ENCODE measurements around the gene UNC119B.
"Not testable (repeated sequence)": the region's sequence is repeated elsewhere in the genome, so short reads cannot be mapped to it uniquely, and the experiment has no call there.

UNC119B gene

DNA sequence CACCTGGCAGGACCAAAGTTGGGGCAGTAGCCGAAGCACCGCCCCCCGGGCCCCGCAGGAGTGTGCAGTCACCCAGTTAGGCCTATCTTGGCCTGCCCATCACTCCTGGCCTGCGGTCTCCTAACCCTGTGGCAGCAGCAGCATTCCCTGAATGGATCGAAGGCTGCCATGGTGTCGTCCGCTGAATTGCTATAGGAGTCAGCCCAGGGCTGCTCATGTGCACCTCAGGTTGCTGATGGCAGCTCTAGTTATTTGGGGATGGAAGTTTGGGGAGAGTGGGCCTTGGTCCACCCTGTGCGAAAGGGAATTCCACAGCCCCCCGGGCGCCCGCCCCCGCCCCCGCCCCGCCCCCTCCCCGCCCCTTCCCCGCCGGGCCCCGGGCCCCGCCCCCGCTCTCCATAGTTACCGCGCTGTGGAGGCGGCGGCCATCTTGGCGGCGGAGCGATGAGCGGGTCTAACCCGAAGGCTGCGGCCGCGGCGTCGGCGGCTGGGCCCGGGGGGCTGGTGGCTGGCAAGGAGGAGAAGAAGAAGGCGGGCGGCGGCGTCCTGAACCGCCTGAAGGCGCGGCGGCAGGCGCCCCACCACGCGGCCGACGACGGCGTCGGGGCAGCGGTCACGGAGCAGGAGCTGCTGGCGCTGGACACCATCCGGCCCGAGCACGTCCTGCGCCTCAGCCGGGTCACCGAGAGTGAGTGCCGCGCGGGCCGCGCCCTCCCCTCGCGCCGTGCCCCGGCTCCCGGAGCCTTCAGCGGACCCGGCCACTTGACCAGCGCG lies at the start of gene UNC119B:
TSS of gene UNC119B (plus strand) at position 428 of the 774 bp plus-strand sequence. CDS start at position 445, 17 bp downstream.
- no peak for FAIRE-seq

DNA sequence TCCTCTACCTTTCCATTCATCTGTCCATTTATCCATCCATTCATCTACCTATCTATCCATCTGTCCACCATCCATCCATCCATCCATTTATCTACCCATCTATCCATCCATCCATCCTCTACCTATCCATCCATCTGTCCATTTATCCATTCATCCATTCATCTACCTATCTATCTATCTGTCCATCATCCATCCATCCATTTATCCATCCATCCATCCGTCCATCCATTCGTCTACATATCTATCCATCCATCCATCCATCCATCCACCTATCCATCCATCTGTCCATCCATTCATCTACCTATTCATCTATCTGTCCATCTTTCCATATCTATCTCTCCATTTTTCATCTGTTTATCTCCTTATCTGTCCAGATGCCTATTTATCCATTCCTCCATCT lies 48.8 kb upstream of the UNC119B start:
- no peak for FAIRE-seq

DNA sequence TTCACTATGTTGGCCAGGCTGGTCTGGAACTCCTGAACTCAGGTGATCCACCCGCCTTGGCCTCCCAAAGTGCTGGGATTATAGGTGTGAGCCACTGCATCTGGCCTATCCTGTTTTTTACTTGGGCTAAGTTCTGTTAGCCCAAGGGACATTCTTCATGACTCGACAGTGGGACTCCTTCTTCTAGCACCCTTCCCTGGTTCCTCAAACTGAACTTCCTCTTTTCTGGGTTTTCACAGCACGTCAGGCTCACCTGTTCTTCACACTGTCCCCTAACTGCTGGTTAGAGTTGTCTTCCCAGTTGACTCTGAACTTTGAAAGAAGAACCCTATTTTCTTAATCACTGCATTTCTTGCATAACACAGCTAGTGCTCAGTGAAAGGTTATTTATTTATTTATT lies 47.4 kb upstream of the UNC119B start:
- FAIRE-seq: no peak

DNA sequence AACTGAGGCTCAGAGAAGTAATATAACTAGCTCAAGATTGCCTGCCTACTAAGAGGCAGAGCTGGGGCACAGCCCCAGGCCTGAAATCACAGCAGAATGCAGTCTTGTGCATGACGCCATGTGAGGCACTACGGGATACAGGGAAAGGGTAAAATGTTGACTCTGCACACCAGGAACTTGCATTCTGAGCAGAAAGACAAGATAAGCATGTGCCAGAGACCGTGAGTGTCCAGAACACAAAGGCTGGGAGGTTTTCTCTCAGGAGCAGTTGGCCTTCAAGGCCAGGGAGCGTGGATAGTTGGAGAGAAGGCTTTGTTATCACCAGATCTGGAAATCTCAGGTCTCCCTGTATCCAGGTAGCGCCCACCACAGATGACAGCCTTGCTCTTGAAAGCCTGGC lies 46.5 kb upstream of the UNC119B start:
- FAIRE-seq: no peak

DNA sequence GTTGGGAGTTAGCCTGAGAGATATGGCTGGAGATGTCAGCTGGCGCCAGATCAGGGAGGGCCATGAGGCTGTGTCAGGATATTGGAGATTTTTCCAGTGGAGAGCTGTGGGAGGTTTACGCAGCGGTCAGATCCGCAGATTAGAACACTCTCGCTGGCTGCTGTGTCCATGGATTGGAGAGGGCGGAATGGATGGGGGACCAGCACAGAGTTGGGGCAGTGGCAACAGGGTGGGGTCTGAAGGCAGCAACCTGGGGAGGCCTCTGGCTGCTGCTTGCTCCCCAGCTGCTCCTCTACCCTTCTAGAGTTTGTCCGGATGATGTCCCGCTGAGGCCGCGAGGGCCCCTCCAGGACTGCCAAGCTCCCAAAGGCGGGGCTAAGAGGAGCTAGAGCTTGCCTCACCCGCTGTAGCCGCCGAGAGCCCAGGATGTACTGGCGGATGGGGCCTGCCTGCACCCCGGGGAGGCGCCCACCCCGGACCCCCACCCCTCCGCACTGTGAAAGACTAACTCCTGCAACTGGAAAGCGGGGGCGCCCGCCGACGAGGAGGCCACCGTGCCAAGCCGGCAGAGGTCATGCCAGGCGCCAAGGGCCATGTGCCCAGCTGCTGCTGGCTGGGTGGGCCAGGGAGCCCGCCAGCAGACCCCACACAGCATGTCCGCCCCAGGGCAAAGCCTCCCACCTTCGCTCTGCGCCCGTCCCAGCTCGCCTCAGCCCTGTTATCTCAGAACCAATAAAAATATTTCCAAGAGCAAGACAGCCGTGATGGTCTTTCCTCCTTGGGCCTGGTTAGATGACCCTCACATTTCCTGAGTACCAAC lies 43.5 kb upstream of the UNC119B start:
- FAIRE-seq: no peak

DNA sequence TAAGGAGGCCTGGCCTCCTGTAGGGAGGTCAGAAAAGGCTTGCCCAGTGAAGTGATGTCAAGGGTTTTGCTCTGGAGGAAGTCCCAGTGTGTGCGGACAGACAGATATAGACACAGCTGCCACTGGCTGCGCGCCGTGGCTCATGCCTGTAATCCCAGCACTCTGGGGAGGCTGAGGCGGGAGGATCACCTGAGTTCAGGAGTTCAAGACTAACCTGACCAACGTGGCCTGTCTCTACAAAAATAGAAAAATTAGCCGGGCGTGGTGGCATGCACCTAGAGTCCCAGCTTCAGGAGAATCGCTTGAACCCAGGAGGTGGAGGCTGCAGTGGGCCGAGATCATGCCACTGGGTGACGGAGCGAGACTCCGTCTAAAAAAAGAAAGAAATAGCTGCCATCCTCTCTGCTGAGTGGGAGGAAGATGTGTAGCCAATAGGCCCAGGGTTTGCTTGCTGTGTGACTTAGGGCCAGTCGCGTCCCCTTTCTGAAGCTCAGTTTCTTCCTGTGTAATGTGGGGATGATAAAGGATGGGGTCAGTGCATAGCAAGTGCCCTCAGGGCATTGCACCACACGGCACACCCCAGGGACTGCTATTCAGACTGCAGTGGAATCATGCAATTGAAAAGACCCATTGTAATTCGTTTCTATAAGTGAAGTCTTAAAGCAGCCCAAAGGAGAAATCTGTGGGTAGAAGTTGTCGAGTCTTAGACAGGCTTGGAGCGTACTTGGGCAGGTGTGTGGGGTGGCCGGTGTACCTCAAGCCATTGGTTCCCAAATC lies 42.0 kb upstream of the UNC119B start:
- FAIRE-seq: no peak

DNA sequence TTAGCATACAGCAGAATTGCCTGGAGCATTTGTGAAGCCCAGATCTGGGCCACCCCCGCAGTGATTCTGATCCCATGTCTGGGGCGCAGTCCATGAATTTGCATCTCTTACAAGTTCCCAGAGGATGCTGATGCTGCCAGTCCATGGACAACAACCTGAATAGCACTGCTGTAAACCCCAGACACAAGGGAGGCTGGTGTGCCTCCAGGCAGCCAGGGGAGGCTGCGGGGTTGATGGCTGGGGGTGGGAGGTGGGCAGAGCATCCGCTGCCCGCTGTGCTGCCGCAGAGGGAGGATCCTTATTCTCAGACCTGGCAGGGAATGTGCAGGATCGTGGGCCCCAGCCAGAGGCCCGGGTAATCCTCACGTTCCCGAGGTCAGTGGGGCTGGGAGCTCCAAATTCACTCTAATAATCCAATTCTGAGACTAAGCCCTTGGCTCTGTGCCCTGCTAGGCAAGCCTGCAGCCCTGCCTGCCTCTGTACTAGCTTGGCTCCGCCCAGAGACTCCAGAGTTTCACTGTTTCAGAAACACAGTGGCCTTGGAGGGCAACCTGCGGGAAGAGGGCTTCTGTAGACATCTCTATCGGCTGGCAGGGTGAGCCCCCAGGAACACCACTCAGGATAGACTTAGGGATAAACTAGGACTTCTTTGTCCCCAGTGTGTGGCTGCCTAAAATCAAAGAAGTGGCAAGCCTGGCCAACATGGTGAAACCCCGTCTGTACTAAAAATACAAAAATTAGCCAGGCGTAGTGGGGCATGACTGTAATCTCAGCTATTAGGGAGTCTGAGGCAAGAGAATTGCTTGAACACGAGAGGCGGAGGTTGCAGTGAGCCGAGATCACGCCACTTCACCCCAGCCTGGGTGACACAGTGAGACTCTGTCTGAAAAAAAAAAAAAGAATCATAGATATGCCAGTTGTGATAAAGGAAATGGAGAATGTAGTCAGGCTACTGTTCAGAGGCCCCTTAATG lies 41.1 kb upstream of the UNC119B start:
- no peak for FAIRE-seq

DNA sequence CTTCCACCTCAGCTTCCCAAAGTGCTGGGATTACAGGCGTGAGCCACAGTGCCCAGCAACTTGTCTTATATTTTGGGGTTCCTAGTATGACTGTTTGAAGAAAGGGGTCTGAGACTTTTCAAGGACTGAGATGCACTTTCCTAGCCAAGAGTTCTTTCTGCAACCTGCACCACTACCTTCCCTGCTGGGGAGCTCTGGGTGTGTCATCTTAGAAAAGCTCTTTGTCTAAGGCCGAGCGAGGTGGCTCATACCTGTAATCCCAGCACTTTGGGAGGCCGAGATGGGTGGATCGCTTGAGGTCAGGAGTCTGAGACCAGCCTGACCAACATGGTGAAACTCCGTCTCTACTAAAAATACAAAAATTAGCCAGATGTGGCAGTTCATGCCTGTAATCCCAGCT lies 40.0 kb upstream of the UNC119B start:
- not testable (repeated sequence) for FAIRE-seq

DNA sequence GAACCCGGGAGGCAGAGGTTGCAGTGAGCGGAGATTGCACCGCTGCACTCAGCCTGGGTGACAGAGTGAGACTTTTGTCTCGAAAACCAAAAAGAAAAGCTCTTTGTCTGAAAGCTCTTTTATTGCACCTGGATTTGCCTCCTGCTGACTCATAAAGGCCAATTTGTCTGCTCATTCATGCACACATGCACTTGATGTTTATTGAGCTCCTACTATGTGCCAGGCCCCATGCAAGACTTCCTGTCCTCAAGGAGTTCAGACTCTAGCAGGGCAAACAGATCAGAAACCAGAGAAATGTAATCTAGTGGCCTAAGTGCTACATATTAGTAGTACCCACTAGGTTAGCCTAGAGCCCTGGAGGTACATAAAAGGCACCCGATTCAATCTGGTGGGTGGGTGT lies 39.6 kb upstream of the UNC119B start:
- FAIRE-seq: no peak

DNA sequence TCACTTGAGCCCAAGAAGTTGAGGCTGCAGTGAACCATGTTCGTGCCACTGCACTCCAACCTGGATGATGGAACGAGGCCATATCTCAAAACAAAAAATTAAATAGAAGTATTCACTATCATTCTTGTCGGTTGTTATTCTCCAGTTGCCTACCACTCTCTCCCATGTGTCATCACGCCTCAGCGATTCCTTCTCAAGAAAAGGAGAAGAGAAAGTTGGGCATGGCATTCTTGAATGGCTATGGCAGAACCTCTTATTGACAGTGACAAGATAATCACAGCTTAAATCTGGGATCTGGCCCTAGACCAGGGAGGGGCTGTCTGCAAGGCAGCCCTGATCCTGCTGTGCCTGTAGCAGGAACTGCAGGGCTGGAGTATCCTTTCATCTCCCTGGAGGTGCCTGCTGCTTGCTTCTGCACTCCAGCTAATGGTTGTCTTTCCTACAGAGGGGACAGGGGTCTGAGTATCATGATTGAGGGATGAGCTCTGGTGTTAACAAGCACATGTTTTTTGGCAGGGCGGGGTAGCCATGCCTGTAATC lies 36.1 kb upstream of the UNC119B start:
- FAIRE-seq: no peak

DNA sequence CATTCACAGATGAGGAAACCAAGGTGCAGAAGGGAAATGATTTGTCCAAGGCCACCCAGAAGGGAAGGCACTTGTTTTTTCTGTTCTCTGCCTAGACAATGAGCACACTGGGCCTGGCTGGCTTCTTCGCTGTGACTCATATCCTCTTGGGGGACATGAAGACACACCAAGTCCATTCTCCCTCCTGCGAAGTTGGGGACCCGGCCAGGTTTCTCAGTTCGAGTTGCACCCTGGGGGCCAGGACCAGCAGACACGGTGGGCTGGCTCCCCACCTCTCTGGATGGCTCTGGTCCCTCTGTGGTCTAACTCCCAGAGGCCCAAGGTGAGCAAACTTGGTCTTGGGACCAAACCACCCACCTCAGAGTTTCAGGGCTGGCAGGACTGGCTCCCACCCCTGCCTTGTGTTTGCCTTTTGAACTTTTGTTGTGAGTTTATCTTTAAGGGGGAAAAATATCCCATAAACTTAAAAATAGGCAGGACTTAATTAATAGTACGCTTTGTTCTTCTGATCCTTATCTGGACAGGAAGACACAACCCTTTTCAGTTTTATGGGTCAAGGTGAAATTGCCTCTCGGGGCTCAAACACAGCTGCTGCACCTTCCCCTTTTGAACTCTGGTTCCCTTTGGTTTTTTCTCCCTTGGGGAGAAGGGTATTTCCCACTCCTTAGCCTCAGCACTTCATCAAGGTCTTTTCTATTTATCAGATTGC lies 32.3 kb upstream of the UNC119B start:
- no peak for FAIRE-seq

DNA sequence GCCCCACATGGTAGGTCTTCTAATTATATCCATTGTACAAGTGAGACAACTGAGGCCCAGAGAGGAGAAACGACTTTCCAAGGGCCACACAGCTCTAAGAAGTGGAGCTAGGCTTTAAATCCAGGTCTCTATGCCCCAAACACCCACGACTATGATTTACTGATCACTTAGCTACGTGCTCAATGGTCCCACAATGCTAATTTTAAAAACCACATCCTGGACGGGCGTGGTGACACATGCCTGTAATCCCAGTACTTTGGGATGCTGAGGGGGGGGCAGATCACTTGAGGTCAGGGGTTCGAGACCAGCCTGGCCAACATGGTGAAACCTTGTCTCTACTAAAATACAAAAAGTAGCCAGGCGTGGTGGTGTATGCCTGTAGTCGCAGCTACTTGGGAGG lies 31.7 kb upstream of the UNC119B start:
- FAIRE-seq: no peak

DNA sequence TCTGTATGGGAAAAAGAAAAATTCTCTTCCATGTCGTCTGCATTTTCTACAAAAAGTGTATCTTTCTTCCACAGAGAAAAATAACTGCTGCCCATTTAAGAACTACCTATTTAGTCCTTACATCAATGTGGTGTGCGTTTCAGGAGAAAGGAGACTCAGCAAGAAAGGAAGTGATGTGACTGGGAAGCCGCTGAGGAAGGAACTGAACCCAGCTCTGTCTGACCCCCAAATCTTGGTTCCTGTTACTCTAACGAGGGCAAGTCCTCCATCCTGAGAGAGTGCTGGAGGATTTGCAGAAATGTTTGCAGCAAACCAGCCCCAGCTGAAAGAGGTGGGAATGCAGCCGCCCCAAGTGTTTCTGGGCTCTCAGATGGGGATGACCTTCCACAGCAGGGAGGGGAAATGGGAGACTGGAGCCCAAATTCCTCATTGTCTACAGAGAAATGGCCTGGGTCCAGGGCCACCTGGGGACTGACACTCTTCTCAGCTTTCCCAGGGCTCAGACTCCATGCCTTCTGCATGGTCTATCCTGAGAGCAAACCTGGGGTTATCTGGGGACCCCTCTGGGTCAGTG lies 30.0 kb upstream of the UNC119B start:
- no peak for FAIRE-seq

DNA sequence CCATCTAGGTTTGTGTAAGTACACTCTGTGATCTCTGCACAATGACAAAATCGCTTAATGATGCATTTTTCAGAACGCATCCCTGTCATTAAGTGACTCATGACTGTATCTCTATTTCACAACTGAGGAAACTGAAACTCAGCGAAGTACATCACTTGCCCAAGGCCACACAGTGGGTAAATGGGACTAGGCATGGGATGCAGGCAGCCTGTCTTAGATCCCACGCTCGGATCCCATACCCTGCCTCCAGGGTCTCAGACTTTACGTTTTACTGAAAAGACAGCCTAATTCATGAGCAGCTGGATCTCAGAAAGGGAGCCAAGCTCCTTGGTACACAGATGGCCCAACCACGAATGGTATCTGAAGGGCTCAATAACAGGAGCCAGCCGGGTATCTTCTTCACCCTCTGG lies 25.7 kb upstream of the UNC119B start:
- no peak for FAIRE-seq

DNA sequence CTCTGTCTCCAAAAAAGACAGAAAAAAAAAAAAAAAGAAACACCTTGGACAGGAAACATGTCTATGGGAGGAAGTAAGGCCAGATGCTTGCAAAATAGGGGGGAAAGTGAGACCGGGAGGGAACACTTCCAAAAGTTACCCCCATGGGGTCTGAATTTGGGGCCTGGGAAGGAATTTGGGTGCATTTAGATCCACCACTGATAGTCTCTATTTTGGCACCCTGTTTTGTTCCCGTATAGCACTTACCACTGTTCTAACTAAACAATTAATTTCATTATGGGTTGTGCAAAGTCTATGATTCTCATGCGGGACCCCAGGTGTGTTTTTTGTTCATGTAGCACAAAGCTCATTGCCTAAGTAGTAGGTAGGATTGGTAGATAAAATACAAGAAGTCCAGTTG lies 24.7 kb upstream of the UNC119B start:
- FAIRE-seq: no peak

DNA sequence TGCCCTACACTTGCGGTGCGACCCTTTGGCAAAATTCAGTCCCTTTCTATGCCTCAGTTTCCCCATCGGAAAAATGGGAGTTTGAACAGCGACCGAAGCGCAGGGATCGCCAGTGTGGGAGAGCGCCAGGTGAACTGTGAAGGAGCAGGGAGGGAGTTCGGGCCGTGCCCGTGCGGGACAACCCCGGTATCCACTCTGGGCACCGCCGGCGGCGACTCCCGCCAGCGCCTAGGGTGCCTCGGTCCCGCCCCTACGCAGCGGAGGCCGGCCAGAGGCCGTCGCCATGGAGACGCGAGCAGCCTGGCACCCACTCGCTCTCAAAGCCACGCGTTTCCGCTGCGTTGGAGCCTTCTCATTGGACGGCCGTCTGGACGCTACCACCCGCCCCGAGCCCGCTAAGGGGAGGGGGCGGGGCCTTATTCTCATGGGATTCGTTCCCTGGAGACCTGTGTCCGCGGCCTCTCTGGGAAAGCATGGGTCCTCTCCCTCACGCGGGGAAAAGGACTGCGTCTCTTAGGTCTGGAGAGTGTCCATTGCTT lies 24.0 kb upstream of the UNC119B start:
- FAIRE-seq: peak; percentile 4

DNA sequence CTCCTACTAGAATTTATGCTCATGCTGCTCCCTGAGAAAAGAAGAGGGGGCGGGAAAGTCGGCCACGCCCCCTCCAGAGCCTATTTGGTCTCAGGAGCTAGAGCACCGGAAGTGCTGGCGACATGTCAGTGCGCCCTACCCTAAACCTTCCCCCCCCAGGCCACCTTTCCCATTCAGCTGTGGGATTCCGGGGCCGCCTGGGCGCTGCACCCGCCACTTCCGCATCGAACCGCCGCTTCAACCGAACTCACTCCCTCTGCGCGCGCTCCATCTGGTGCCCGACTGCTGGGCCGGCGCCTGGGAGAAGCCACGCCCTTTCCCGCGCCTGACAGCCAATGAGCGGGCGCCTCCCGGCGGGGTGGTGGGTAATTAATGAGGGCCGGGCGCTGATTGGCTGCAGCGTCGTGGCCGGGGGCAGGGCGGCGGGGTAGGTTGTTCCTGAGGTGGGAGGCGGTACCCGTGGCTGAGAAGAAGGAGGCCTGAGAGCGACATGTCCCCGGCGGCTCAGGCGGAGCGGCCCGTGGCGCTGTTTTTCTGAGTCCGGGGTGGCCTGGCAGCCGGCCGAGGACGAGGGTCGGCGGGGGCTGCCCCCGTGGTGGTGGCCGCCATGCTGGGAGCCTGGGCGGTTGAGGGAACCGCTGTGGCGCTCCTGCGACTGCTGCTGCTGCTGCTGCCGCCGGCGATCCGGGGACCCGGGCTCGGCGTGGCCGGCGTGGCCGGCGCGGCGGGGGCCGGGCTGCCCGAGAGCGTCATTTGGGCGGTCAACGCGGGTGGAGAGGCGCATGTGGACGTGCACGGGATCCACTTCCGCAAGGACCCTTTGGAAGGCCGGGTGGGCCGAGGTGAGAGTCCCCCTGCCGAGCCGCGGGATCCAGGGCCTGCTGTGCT lies 23.3 kb upstream of the UNC119B start, which contains the start of gene MLEC:
TSS of gene MLEC (plus strand) at position 460 of the 888 bp plus-strand sequence. CDS start at position 608, 148 bp downstream.
- FAIRE-seq: peak; percentile 76

DNA sequence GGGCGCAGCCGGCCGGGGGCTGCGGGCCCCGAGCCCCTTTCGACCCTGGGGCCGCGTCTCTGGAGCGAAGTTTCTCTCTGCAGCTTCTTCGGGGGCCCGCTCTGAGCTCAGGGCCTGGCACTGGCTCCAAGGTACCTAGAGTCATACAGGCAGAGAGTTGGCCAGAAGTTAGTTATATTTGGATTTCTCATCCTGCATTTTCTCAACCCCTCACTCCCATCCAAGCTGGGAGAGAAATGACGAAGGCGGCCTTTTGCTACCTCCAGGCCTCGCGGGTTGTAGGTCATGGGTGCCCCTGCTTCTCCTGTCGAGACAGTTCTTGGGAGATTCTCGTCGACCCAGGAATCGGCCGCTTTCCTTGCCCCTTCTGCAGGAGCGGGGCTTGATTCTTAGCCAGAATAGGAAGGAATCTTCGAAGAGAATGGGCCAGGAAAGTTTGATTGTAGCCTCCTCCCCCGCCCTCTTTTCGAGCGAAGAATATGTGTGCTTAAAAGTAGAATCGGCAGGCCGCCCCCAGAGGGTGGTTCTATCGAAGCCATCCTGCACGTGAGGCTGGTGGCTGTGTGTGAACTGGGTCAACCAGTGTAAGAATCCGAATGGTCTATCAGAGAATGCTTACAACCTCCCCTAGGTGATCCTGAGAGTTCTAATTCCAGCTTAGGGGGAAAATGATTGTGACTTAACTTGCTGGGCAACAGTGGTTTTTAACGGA lies 22.5 kb upstream of the UNC119B start:
- no peak for FAIRE-seq

All from endometrium (tissue), 2 donors.